GM12874 (cell line): ENCODE measurements around the gene SIRT5.

Experiments used
- TF ChIP-seq, protein P1 (sequence below): IDR thresholded peaks from 2 replicates; pipeline ENCODE4 v1.5.1; 2011; ENCODE audit warnings: low read depth, mild to moderate bottlenecking, control low read depth, low read length, moderate library complexity; ENCODE audit not compliant: insufficient read depth

The SIRT5 gene

DNA sequence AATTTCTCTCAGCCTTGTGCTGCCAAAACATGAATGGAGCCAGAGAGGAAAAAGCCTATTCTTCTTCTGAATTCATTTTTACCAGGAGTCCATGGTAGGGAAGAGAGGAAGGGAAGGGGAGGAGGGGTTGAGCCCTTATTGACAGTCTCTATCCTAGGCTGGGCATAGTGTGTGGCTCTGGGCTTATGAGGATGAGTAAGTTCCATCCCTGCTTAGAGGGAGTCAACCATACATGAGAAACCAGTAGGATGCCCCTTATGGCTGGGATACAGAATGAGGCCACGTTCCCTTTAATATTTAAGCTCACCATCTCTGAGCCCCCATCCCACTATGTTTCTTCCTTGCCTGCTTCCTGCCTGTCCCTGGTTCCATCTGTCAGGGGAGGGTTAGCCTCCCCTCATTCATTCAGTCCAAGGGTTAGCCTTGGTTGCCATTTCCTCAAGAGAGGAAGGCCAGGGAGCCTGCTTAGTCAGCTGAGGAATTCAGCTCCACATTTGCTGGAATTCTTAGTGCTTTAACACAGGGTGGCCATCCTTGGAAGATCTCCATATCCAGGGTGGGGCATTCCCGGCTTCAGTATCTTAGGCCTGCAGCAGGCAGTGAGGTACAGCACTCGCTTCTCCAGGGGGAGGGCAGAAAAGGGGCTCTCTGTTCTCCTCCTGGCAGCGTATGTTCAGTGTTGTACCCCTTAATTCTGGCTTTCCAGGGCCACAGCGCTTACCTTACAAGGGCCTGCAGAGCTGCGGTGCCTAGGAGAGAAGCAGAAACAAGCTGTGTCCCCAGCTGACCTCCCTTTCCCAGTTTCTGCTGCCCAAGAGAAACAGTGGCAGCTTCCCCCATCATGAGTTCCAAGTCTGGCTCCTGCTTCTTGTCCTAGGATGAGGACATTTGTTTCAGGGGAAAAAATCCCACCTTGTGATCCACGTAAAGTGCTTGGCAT lies 12.5 kb downstream of the SIRT5 start:
- TF ChIP-seq, protein P1, sequence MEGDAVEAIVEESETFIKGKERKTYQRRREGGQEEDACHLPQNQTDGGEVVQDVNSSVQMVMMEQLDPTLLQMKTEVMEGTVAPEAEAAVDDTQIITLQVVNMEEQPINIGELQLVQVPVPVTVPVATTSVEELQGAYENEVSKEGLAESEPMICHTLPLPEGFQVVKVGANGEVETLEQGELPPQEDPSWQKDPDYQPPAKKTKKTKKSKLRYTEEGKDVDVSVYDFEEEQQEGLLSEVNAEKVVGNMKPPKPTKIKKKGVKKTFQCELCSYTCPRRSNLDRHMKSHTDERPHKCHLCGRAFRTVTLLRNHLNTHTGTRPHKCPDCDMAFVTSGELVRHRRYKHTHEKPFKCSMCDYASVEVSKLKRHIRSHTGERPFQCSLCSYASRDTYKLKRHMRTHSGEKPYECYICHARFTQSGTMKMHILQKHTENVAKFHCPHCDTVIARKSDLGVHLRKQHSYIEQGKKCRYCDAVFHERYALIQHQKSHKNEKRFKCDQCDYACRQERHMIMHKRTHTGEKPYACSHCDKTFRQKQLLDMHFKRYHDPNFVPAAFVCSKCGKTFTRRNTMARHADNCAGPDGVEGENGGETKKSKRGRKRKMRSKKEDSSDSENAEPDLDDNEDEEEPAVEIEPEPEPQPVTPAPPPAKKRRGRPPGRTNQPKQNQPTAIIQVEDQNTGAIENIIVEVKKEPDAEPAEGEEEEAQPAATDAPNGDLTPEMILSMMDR = no peak

DNA sequence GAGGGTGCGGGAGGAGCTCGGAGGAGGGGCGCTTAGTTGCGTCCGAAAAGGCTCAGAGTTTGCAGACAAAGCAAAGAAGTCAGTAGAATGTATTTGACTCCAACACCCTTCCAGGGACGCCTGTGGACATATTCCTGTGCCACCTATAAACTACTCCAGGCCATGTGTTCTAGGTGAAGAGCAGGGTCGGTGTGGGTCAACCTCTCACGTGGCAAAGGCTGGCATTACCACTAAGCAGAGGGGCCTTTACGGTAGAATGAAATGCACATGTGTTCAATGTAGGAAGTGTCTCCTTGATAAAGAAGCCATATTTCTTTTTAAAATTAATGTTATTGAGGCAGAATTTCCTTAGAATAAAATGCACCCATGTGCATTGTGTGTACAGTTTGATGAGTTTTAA lies 15.4 kb downstream of the SIRT5 start:
- TF ChIP-seq, protein P1 = no peak

- TF ChIP-seq, protein P1 = no peak
Observed at GRCh38 chr6:13590574-13591153, 16.3 kb downstream of the SIRT5 start.

GRCh38 chr6:13591205-13591921 lies 17.0 kb downstream of the SIRT5 start:
- TF ChIP-seq, protein P1 = no peak

- TF ChIP-seq, protein P1 = no peak
Observed at GRCh38 chr6:13593103-13593502, 18.7 kb downstream of the SIRT5 start.

GRCh38 chr6:13593720-13594119 lies 19.3 kb downstream of the SIRT5 start:
- TF ChIP-seq, protein P1 = no peak

- TF ChIP-seq, protein P1 = no peak
Observed at GRCh38 chr6:13597073-13597472, 22.7 kb downstream of the SIRT5 start.
